K562 (cell line): ENCODE data around the gene ADGRL3. TPM values are rescaled to one million over a fixed set of nuclear protein-coding genes. Genes with fewer than 3 reads are reported as not detected.

Experiments used
- ATAC-seq: fragments of 200-7000 bp; cut with Tn5 transposase; 3 replicates; pipeline ENCODE4 v1.9.1; 2020; ENCODE audit warnings: moderate library complexity
- BruUV-seq: library from RNA; stranded (reverse); fragments of 400-500 nt; replicated peaks from 2 replicates; lab custom pipeline; 2021; lab: Mats Ljungman, UMichigan
- CTCF ChIA-PET: fragments of 300-600 bp; formaldehyde crosslinking; extraction: SDS; loops from one replicate; lab custom pipeline; 2021; ENCODE audit warnings: low intra/inter-chr PET ratio; lab: Yijun Ruan, JAX
- POLR2A ChIA-PET: fragments of 300-600, 350-650 bp; sonication (Branson Sonifier 250); formaldehyde crosslinking; extraction: SDS; loops from one replicate; lab custom pipeline; 2021; ENCODE audit warnings: antibody characterized with exemption, inconsistent platforms; lab: Yijun Ruan, JAX
- DNase-seq, 4 experiments: peaks; one replicate each; pipeline versions ENCODE4 v3.0.0 to v3.0.0-alpha.2; 2011 to 2018; ENCODE audit warnings: low spot score in 3 of 4, mixed read lengths in 3 of 4; ENCODE audit errors: extremely low read depth in 1 of 4
- FAIRE-seq: peaks from 2 replicates; lab custom pipeline; 2011; peaks lifted over from hg19 to GRCh38; lab: Jason Lieb, UNC
- H2AFZ ChIP-seq: 2 replicates; pipeline ENCODE4 v1.6.0; 2011; ENCODE audit warnings: low read depth, low read length, control low read depth, inconsistent platforms
- H3K27ac ChIP-seq: fragments of 200-600 bp; 3 replicates; pipeline ENCODE4 v1.8.0; 2011; ENCODE audit warnings: low read depth, mild to moderate bottlenecking, control low read depth, inconsistent platforms, low read length, moderate library complexity, mixed read lengths; ENCODE audit errors: extremely low read depth
- H3K27me3 ChIP-seq, 2 experiments: fragments of 300-600 bp in 1 of 2; 2 replicates in 1 of 2; 3 replicates in 1 of 2; pipeline versions ENCODE4 v1.6.0 to v1.8.0; 2011; ENCODE audit warnings: inconsistent platforms in 2 of 2, low read length in 2 of 2, mild to moderate bottlenecking in 1 of 2, mixed read lengths in 1 of 2, moderate library complexity in 1 of 2; ENCODE audit not compliant: control insufficient read depth in 2 of 2, insufficient read depth in 2 of 2
- H3K36me3 ChIP-seq: fragments of 300-600 bp; 3 replicates; pipeline ENCODE4 v1.8.0; 2011; ENCODE audit warnings: mild to moderate bottlenecking, low read length, inconsistent platforms; ENCODE audit not compliant: control insufficient read depth, insufficient read depth
- H3K4me1 ChIP-seq, 2 experiments: fragments of 200-600 bp in 1 of 2; replicated peaks in 1 of 2; 2 replicates in 1 of 2; 3 replicates in 1 of 2; pipeline versions ENCODE4 v1.5.1 to v1.8.0; 2011; ENCODE audit warnings: inconsistent platforms in 2 of 2, low read length in 2 of 2, mild to moderate bottlenecking in 1 of 2, mixed read lengths in 1 of 2, moderate library complexity in 1 of 2; ENCODE audit not compliant: control insufficient read depth in 2 of 2, insufficient read depth in 2 of 2
- H3K4me2 ChIP-seq: 2 replicates; pipeline ENCODE4 v1.6.1; 2011; ENCODE audit warnings: low read length, control low read depth, inconsistent platforms, mixed read lengths; ENCODE audit not compliant: insufficient read depth
- H3K4me3 ChIP-seq: fragments of 200-600 bp; sonication (generic), shearing (Covaris generic); 2 replicates; pipeline ENCODE4 v1.5.1; 2016; ENCODE audit warnings: control low read depth, inconsistent platforms
- H3K79me2 ChIP-seq: fragments of 200-600 bp; 3 replicates; pipeline ENCODE4 v1.8.0; 2011; ENCODE audit warnings: low read length, inconsistent platforms; ENCODE audit not compliant: control insufficient read depth, insufficient read depth
- H3K9ac ChIP-seq, 2 experiments: 2 replicates each; pipeline versions ENCODE4 v1.6.0 to v1.6.1; 2011; ENCODE audit warnings: low read depth in 2 of 2, low read length in 2 of 2, control low read depth in 1 of 2, inconsistent platforms in 1 of 2, mild to moderate bottlenecking in 1 of 2, mixed read lengths in 1 of 2; ENCODE audit not compliant: insufficient read depth in 1 of 2
- H3K9me1 ChIP-seq: one replicate; pipeline ENCODE4 v1.6.0; 2011; ENCODE audit warnings: inconsistent platforms, mild to moderate bottlenecking, low read length, moderate library complexity; ENCODE audit not compliant: control insufficient read depth, insufficient read depth
- H3K9me3 ChIP-seq: replicated peaks from 2 replicates; pipeline ENCODE4 v1.5.1; 2011; ENCODE audit warnings: low read depth, low read length, inconsistent platforms; ENCODE audit not compliant: control insufficient read depth, insufficient read depth
- H4K20me1 ChIP-seq: replicated peaks from 2 replicates; pipeline ENCODE4 v1.6.1; 2011; ENCODE audit warnings: low read length, inconsistent platforms, mixed read lengths; ENCODE audit not compliant: control insufficient read depth, insufficient read depth
- CAMTA2 ChIP-seq: fragments of 250-450 bp; sonication (Bioruptor Pico); conservative IDR thresholded peaks from 2 replicates; pipeline ENCODE4 v1.5.1; 2022
- CHD4 ChIP-seq: fragments of 200-600 bp; sonication (generic); IDR thresholded peaks from 3 replicates; pipeline ENCODE4 v1.6.1; 2012; ENCODE audit warnings: low read depth, mild to moderate bottlenecking, mixed read lengths, low read length, inconsistent platforms; ENCODE audit not compliant: insufficient read depth, insufficient replicate concordance, poor library complexity, severe bottlenecking
- EGR1 ChIP-seq: fragments of 450-650 bp; conservative IDR thresholded peaks from 2 replicates; pipeline ENCODE4 v1.6.1; 2017; ENCODE audit warnings: mild to moderate bottlenecking
- ERF ChIP-seq: fragments of 450-650 bp; formaldehyde crosslinking; IDR thresholded peaks from 2 replicates; pipeline ENCODE4 v1.4.0; 2020; ENCODE audit warnings: mild to moderate bottlenecking, mixed read lengths
- HDAC3 ChIP-seq: fragments of 450-650 bp; IDR thresholded peaks from 2 replicates; pipeline ENCODE4 v1.6.1; 2018; ENCODE audit warnings: borderline replicate concordance, mild to moderate bottlenecking, moderate library complexity; ENCODE audit not compliant: partially characterized antibody
- KAT2B ChIP-seq: IDR thresholded peaks from one replicate; pipeline ENCODE4 v1.6.1; 2012; ENCODE audit warnings: low read depth, mild to moderate bottlenecking, control low read depth, inconsistent platforms, low read length, moderate library complexity
- MCM3 ChIP-seq: fragments of 450-650 bp; IDR thresholded peaks from 2 replicates; pipeline ENCODE4 v1.6.1; 2016
- SIRT6 ChIP-seq: IDR thresholded peaks from one replicate; pipeline ENCODE4 v1.6.1; 2012; ENCODE audit warnings: low read depth, mild to moderate bottlenecking, control low read depth, inconsistent platforms, low read length, moderate library complexity
- SREBF2 ChIP-seq: sonication (generic); formaldehyde crosslinking; IDR thresholded peaks from 2 replicates; pipeline ENCODE4 v1.4.0; 2020; ENCODE audit warnings: mild to moderate bottlenecking, missing genetic modification reagents
- TAF1 ChIP-seq: IDR thresholded peaks from 2 replicates; pipeline ENCODE4 v1.6.1; 2011; ENCODE audit warnings: mild to moderate bottlenecking, low read length, moderate library complexity; ENCODE audit not compliant: insufficient read depth, control insufficient read depth, severe bottlenecking; ENCODE audit errors: extremely low read depth
- TRIM28 ChIP-seq: fragments of 450-650 bp; IDR thresholded peaks from 2 replicates; pipeline ENCODE4 v1.6.1; 2017
- TSC22D4 ChIP-seq: fragments of 450-650 bp; IDR thresholded peaks from 2 replicates; pipeline ENCODE4 v1.6.1; 2016; ENCODE audit warnings: missing genetic modification characterization, missing biosample characterization, control low read depth
- ZNF217 ChIP-seq: sonication (generic); formaldehyde crosslinking; IDR thresholded peaks from 2 replicates; pipeline ENCODE4 v1.8.0; 2022; ENCODE audit warnings: mild to moderate bottlenecking, missing genetic modification reagents
- ZNF551 ChIP-seq: fragments of 250-450 bp; sonication (Bioruptor Pico); IDR thresholded peaks from 2 replicates; pipeline ENCODE4 v1.5.0; 2021; ENCODE audit warnings: mild to moderate bottlenecking, moderate library complexity
- ZNF583 ChIP-seq: fragments of 250-450 bp; sonication (Bioruptor Pico); IDR thresholded peaks from 2 replicates; pipeline ENCODE4 v1.4.0; 2020
- in situ Hi-C: fragments of 300-500 bp; cut with MboI; formaldehyde crosslinking; loops from 4 replicates; pipeline ENCODE4 v1.15.0; 2018; ENCODE audit warnings: inconsistent platforms, mixed read lengths
- intact Hi-C: fragments of 100-400 bp; cut with micrococcal nuclease; formaldehyde crosslinking; loops from 2 replicates; pipeline ENCODE4 v1.14.2; 2022
- polyA plus RNA-seq, 8 experiments: library from polyadenylated mRNA; depleted of rRNA in 4 of 8; stranded (reverse) in 5 of 8; unstranded in 3 of 8; fragments of >200 nt; fragmentation: Nextera tagmentation in 2 of 8; fragmentation: Illumina TruSeq in 1 of 8; extraction: Ambion mirVana in 2 of 8; extraction: Trizol in 1 of 8; gene quantifications; 2 replicates each; pipeline versions ENCODE4 v1.2.1 to v1.2.3, GENCODE V29; 2011 to 2014; ENCODE audit warnings: inconsistent platforms in 1 of 8, missing spikeins in 1 of 8
- total RNA-seq, 7 experiments: library from RNA; depleted of rRNA in 6 of 7; stranded (reverse); fragments of >200 nt in 6 of 7; fragmentation: Illumina TruSeq in 2 of 7; extraction: Trizol in 2 of 7; gene quantifications; 2 replicates each; pipeline versions ENCODE4 v1.2.1 to v1.2.3, GENCODE V29; 2011 to 2021; ENCODE audit warnings: low replicate concordance in 1 of 7
- TF ChIP-seq, protein P1 (sequence below): fragments of 450-650 bp; formaldehyde crosslinking; conservative IDR thresholded peaks from 2 replicates; pipeline ENCODE4 v1.4.0; 2022; ENCODE audit warnings: mild to moderate bottlenecking, missing genetic modification characterization
- TF ChIP-seq, protein P2 (sequence below): sonication (generic); IDR thresholded peaks from 2 replicates; pipeline ENCODE4 v1.6.1; 2016
- TF ChIP-seq, protein P3 (sequence below): sonication (generic); formaldehyde crosslinking; IDR thresholded peaks from 2 replicates; pipeline ENCODE4 v1.5.0; 2020; ENCODE audit warnings: missing genetic modification reagents
- TF ChIP-seq, protein P4 (sequence below): IDR thresholded peaks from 3 replicates; pipeline ENCODE4 v1.6.1; 2011; ENCODE audit warnings: borderline replicate concordance, mild to moderate bottlenecking; ENCODE audit not compliant: insufficient read length, insufficient read depth

Gene ADGRL3
- total and polyA plus RNA-seq, 9 of the 15 experiments (the other 6 are each of a cell fraction or from before 2014, with no cell fraction given): 0.03 to 0.14 (median 0.04) TPM; not detected in 2

- H3K4me2 ChIP-seq: no peak overlapping the region
- ChIA-PET POLR2A (no interaction called here), CTCF (no interaction called here)
- no peaks in the 10 kb centered on the region for H3K79me2 ChIP-seq
- TF ChIP-seq SREBF2 (no peak), KAT2B (no peak), CAMTA2 (no peak), CHD4 (no peak), ZNF583 (CRISPR knock-in tag) (no peak), HDAC3 (no peak), SIRT6 (no peak), ERF (no peak), ZNF551 (CRISPR knock-in tag) (no peak), EGR1 (no peak), TSC22D4 (tag) (no peak), TRIM28 (no peak), ZNF217 (CRISPR knock-in tag) (no peak), MCM3 (no peak), TAF1 (no peak)
- TF ChIP-seq, protein P1, sequence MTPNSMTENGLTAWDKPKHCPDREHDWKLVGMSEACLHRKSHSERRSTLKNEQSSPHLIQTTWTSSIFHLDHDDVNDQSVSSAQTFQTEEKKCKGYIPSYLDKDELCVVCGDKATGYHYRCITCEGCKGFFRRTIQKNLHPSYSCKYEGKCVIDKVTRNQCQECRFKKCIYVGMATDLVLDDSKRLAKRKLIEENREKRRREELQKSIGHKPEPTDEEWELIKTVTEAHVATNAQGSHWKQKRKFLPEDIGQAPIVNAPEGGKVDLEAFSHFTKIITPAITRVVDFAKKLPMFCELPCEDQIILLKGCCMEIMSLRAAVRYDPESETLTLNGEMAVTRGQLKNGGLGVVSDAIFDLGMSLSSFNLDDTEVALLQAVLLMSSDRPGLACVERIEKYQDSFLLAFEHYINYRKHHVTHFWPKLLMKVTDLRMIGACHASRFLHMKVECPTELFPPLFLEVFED (CRISPR knock-in tag): no peak
- TF ChIP-seq, protein P2, sequence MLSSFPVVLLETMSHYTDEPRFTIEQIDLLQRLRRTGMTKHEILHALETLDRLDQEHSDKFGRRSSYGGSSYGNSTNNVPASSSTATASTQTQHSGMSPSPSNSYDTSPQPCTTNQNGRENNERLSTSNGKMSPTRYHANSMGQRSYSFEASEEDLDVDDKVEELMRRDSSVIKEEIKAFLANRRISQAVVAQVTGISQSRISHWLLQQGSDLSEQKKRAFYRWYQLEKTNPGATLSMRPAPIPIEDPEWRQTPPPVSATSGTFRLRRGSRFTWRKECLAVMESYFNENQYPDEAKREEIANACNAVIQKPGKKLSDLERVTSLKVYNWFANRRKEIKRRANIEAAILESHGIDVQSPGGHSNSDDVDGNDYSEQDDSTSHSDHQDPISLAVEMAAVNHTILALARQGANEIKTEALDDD: no peak
- TF ChIP-seq, protein P3, sequence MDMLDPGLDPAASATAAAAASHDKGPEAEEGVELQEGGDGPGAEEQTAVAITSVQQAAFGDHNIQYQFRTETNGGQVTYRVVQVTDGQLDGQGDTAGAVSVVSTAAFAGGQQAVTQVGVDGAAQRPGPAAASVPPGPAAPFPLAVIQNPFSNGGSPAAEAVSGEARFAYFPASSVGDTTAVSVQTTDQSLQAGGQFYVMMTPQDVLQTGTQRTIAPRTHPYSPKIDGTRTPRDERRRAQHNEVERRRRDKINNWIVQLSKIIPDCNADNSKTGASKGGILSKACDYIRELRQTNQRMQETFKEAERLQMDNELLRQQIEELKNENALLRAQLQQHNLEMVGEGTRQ (CRISPR knock-in tag): no peak
- TF ChIP-seq, protein P4, sequence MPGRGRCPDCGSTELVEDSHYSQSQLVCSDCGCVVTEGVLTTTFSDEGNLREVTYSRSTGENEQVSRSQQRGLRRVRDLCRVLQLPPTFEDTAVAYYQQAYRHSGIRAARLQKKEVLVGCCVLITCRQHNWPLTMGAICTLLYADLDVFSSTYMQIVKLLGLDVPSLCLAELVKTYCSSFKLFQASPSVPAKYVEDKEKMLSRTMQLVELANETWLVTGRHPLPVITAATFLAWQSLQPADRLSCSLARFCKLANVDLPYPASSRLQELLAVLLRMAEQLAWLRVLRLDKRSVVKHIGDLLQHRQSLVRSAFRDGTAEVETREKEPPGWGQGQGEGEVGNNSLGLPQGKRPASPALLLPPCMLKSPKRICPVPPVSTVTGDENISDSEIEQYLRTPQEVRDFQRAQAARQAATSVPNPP: no peak
- no TSS peak for BruUV-seq
- H3K9me1 ChIP-seq: no peaks in the 10 kb centered on the region
- intact Hi-C loops: no loop called here
- FAIRE-seq (no peak), ATAC-seq (no peak), DNase-seq (no peak)
- H3K4me1 ChIP-seq: no peaks in the 10 kb centered on the region
- no peak overlapping the region for H2AFZ ChIP-seq
- no peaks in the 10 kb centered on the region for H3K36me3 ChIP-seq
- H3K9ac ChIP-seq: no peak overlapping the region
- no peak overlapping the region for H3K27ac ChIP-seq
- H4K20me1 ChIP-seq: no peaks in the 10 kb centered on the region
- in situ Hi-C loops: no loop called here
- no peaks in the 10 kb centered on the region for H3K27me3 ChIP-seq
- H3K9me3 ChIP-seq: no peaks in the 10 kb centered on the region
- H3K4me3 ChIP-seq: no peak overlapping the region
These were observed 201.6 kb downstream of the ADGRL3 start for GRCh38 chr4:61401771-61402170.
